Right cardiac atrium (tissue), 5 donors: ENCODE data around the gene LIF. TPM values are rescaled to one million over a fixed set of nuclear protein-coding genes. Genes with fewer than 3 reads are reported as not detected.

Experiments
- ATAC-seq, 2 donors: fragments of 200-7000 bp; cut with Tn5 transposase; one replicate each; pipeline versions ENCODE4 v1.8.0 to v1.9.1; 2020; ENCODE audit warnings: moderate library complexity in 2 of 2, mild to moderate bottlenecking in 1 of 2
- DNase-seq, 3 donors: peaks; one replicate each; pipeline ENCODE4 v3.0.0-alpha.2; 2020
- H3K27ac ChIP-seq: one replicate; pipeline ENCODE4 v1.5.1; 2013; ENCODE audit warnings: mild to moderate bottlenecking, low read length, control low read depth, moderate library complexity
- H3K27me3 ChIP-seq: one replicate; pipeline ENCODE4 v1.6.1; 2013; ENCODE audit not compliant: control insufficient read depth, insufficient read depth
- H3K4me1 ChIP-seq: one replicate; pipeline ENCODE4 v1.6.1; 2013; ENCODE audit warnings: low read length; ENCODE audit not compliant: control insufficient read depth, insufficient read depth
- H3K4me3 ChIP-seq: one replicate; pipeline ENCODE4 v1.5.1; 2013; ENCODE audit warnings: low read length, control low read depth
- H3K9me3 ChIP-seq: one replicate; pipeline ENCODE4 v1.6.1; 2013; ENCODE audit warnings: low read length; ENCODE audit not compliant: control insufficient read depth
- WGBS: extraction: QIAGEN DNeasy Blood & Tissue Kit; methylation state at CpG from one replicate; pipeline ENCODE4 v1.1.7; 2013; 5-methylcytosine and 5-hydroxymethylcytosine counted together
- intact Hi-C, 4 donors: fragments of 100-400 bp; cut with DNase I; formaldehyde crosslinking; loops; one replicate each; pipeline versions ENCODE4 v1.11.0 to v1.14.0; 2022 to 2023
- polyA plus RNA-seq: library from polyadenylated mRNA; stranded (reverse); fragments of 200-250 nt; gene quantifications from one replicate; pipeline ENCODE4 v1.2.3, GENCODE V29; 2013
- total RNA-seq, 4 donors: library from RNA; stranded (reverse); fragmentation: NEBNext Ultra II Directional; extraction: Animal tissue kit (Norgen Biotek cat#: 25700); gene quantifications; one replicate each; pipeline ENCODE4 v1.2.1, GENCODE V29; 2021
- donor health status: healthy with polysubstance abuse.
- donor health status: DM: no; HTN: yes; CAD: no.
- donor health status: DM: no; HTN: no; CAD: no.
- donor health status: DM: no; HTN: yes; CAD: no; lungs with severe emphysema.
- donor health status: DM: yes; HTN: yes; CAD: no.

Gene LIF
- total and polyA plus RNA-seq, 5 donors: 0.09 to 3.7 (median 0.54) TPM

- no peaks in the 10 kb centered on the region for H3K9me3 ChIP-seq
- H3K27ac ChIP-seq: no peak overlapping the region
- H3K4me1 ChIP-seq: peaks cover 4% of the 10 kb centered on the region
- 80% methylated on average over 16 of the region's 16 CpGs for WGBS
- ATAC-seq: no peak
- no peak for DNase-seq
- no peak overlapping the region for H3K4me3 ChIP-seq
- no peaks in the 10 kb centered on the region for H3K27me3 ChIP-seq
- intact Hi-C loops: no loop called here
These were observed 26.4 kb upstream of the LIF start for GRCh38 chr22:30272781-30273601.

DNA sequence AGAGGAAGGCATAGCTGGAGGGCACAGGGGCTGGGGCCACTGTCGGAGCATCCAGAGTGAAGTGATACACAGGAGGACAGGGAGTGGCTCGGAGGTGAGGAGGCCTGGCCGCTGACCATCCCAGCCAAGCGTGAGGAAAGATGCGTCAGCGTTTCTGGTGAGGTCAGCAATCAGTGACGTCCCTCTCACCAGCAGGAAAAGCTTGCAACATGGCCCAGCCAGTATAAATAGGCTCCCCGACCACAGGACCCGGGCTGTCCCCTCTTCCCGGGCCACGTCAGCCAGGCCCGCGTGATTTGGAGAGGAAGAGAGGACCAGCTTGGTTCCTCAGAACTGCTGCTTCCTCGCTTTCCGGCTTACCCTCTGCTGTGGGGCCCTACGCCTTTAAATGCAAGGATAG lies 24.3 kb upstream of the LIF start:
- 68% methylated on average over 16 of the region's 16 CpGs for WGBS

DNA sequence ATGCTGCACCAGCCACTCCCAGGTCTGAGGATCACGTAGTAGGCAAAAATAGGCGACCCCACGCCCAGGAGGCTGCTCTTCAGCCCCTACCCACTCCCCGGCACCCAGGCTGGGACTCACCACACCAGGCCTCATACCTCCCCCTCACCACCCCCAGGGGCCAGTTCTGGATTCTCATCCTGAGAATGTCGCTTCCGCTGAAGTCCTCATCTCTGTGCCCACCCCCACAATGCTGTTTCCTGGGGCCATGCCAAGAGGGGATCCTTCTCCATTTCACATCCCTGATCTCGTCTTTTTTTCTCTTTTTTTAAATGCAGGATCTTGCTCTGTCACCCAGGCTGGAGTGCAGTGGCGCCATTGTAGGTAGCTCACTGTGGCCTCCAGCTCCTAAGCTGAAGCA lies 21.8 kb upstream of the LIF start:
- 85% methylated on average over 8 of the region's 8 CpGs for whole genome bisulfite sequencing
- Histone ChIP-seq H3K4me3 (no peak overlapping the region), H3K27me3 (no peaks in the 10 kb centered on the region), H3K4me1 (no peaks in the 10 kb centered on the region), H3K27ac (no peak overlapping the region), H3K9me3 (no peaks in the 10 kb centered on the region)
- no peak for DNase-seq
- intact Hi-C loops: loop anchor here in 2 of 4 donors (10.0 kb wide), 2 partner anchors 116 to 216 kb away; partner anchors contain the start of gene RNF215 (in 1 of the 2)
- ATAC-seq: no peak

More for the DNA sequence above, 24.3 kb upstream of the LIF start:
- Histone ChIP-seq H3K27me3 (no peaks in the 10 kb centered on the region), H3K4me3 (no peak overlapping the region), H3K9me3 (no peaks in the 10 kb centered on the region), H3K4me1 (no peaks in the 10 kb centered on the region), H3K27ac (no peak overlapping the region)
- DNase-seq (peak; percentile 72 to 90 (median 83)), ATAC-seq (peak; percentile 61 to 80)
- intact Hi-C loops: no loop called here

DNA sequence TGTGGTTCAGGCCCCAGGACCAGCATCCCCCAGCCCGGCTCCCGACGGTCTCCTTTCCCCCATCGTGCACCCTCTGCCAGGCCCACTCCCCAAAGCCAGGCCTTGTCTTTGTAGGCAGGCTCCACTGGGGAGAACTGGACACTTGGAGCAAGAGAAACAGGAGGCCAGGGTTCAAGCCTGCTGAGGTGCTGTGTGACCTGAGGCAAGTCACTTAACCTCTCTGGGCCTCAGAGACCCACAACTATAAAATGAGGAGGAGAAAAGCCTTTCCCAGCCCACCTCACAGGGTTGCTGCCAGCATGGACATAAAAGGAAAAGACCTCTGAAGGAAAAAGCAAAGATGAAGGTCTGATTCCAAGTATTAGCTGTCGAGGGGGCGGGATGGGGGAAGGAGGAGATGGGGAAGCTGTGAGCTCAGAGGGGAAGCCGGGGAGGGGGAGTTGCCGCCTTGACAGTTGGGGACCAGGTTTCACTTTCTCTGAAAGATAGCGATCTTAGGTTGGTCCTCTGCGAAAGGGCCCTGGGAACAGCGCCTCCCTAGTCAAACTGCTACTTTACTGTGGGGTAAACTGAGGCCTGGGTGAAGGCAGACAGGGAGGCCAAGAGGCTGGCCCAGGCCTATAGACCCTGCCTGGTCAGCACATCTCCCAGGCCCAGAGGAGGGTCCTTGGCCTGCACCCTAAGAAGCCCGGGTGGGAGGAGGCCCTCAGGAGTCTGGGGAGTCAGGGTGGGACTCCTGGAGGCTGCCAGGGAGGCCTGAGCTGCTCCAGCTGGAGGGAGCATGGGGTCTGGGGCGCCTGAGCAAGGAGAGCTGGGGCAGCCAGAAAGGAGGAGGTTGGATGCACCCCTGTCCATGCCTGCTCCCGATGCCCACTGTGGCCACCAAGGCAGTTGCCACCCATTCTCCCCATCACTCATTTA lies 21.1 kb upstream of the LIF start:
- no peak overlapping the region for H3K4me3 ChIP-seq
- no peaks in the 10 kb centered on the region for H3K4me1 ChIP-seq
- intact Hi-C loops: loop anchor here in 2 of 4 donors (10.0 kb wide), 2 partner anchors 117 to 217 kb away; partner anchors contain the start of gene RNF215 (in 1 of the 2)
- ATAC-seq (no peak), DNase-seq (peak in 1 of 3 donors; percentile 59)
- no peak overlapping the region for H3K27ac ChIP-seq
- H3K9me3 ChIP-seq: no peaks in the 10 kb centered on the region
- no peaks in the 10 kb centered on the region for H3K27me3 ChIP-seq
- WGBS: 76% methylated on average over 14 of the region's 14 CpGs

GRCh38 chr22:30266445-30267381 lies 20.2 kb upstream of the LIF start, which contains the start of gene OSM:
OSM (minus strand) TSS chr22:30266851; CDS start chr22:30266799, 52 bp downstream.
- Histone ChIP-seq H3K4me3 (no peak within 1 kb of the TSS), H3K4me1 (no peaks in the 10 kb centered on the region), H3K27ac (no peak within 1 kb of the TSS), H3K27me3 (no peaks in the 10 kb centered on the region), H3K9me3 (no peaks in the 10 kb centered on the region)
- 66% methylated on average over 35 of the region's 35 CpGs for WGBS
- intact Hi-C loops: loop anchor here in 2 of 4 donors (10.0 kb wide), 2 partner anchors 118 to 218 kb away; partner anchors contain the start of gene RNF215 (in 1 of the 2)
- DNase-seq (peak in 2 of 3 donors; percentile 84 to 86), ATAC-seq (peak; percentile 12 to 27)

DNA sequence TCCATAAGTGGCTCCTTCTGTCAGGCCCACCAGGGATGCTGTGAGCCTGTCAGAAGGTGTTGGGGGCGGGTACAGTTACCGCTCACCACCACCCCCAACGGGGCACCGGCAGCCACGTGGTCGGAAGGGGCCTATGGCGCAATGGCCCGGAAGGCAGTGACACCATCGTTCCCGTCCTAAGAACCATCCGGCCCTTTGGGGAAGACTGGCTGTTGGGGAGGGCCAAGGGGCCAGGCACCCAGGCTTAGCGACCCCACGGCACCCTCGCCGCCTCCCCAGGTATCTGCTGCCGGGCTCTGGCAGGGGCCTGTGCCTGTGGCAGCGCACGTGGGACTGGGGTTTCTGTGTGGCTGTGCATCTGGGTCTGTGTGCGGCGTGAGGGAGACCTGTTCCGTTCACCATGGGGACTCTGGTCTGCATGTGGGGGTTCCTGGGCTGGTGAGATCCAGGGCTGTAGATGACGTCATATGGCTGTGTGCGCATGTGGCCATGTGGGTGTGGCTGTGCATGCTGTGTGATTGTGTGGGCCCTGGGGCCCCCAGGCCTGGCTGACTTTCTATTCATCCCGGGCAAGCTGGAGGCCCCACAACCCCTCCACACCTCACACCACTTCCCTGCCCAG lies 19.4 kb upstream of the LIF start:
- peak; percentile 59 to 85 (median 81) for DNase-seq
- H3K4me1 ChIP-seq: no peaks in the 10 kb centered on the region
- H3K27me3 ChIP-seq: no peaks in the 10 kb centered on the region
- no peak overlapping the region for H3K4me3 ChIP-seq
- intact Hi-C loops: loop anchor here in 2 of 4 donors (10.0 kb wide), 2 partner anchors 119 to 219 kb away; partner anchors contain the start of gene RNF215 (in 1 of the 2)
- ATAC-seq: peak; percentile 31 to 39
- 66% methylated on average over 24 of the region's 24 CpGs for WGBS
- H3K9me3 ChIP-seq: no peaks in the 10 kb centered on the region
- H3K27ac ChIP-seq: no peak overlapping the region

- Histone ChIP-seq H3K4me3 (no peak overlapping the region), H3K4me1 (no peaks in the 10 kb centered on the region), H3K27ac (no peak overlapping the region), H3K9me3 (no peaks in the 10 kb centered on the region), H3K27me3 (no peaks in the 10 kb centered on the region)
- WGBS: 90% methylated on average over 9 of the region's 9 CpGs
- DNase-seq (no peak), ATAC-seq (no peak)
- intact Hi-C loops: loop anchor here in 2 of 4 donors (10.0 kb wide), 2 partner anchors 120 to 220 kb away; partner anchors contain the start of gene RNF215 (in 1 of the 2)
These were observed 18.7 kb upstream of the LIF start for GRCh38 chr22:30265131-30265720.

- no peak overlapping the region for H3K4me3 ChIP-seq
- 88% methylated on average over 17 of the region's 17 CpGs for WGBS
- H3K27me3 ChIP-seq: no peaks in the 10 kb centered on the region
- no peak overlapping the region for H3K27ac ChIP-seq
- DNase-seq (no peak), ATAC-seq (no peak)
- intact Hi-C loops: loop anchor here (2.0 to 10.0 kb wide), 4 partner anchors 121 to 221 kb away; partner anchors contain the start of gene RNF215 (in 4 of the 4)
- H3K9me3 ChIP-seq: no peaks in the 10 kb centered on the region
- no peaks in the 10 kb centered on the region for H3K4me1 ChIP-seq
These were observed 17.3 kb upstream of the LIF start for GRCh38 chr22:30263883-30264282.

DNA sequence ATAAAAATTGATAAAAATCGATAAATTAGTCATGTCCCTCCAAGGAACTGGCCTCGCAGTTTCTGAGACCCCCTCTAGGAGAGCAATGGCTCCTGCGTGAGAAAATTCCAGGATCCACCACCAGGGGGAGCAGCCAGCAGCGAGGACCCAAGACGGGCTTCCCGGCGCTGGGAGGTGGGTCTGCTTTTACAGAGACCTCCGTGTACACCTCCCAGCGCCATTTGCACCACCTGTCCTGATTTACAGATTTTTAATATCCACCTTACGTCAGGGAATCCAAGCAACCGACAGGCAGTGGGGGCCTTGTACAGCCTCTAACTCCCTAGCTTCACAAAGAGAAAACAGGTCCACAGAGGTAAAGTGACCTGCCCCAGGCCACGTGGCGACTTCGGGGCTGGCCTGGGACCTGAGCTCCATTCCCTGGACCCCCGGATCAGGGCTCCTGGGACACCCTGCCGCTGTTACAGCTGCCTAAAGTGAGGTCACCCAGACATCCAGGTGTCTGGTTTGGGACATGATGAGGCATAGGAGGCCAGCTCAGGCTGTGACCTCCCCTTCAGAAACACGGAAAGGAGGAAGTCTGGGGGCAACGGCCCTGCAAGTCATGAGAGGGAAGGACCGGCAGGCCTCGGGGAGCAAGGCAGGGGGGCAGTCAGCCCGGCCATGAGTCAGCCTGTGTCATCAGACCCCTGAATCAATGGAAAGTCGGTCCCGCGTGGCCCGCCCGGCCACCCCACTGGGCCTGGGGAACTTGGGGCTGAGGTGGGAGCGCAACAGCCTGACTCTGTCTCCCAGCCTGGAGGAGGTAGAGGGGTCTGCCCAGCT lies 16.6 kb upstream of the LIF start:
- H3K4me1 ChIP-seq: no peaks in the 10 kb centered on the region
- H3K9me3 ChIP-seq: no peaks in the 10 kb centered on the region
- DNase-seq (peak; percentile 75 to 93 (median 88)), ATAC-seq (peak in 1 of 2 donors; percentile 56)
- intact Hi-C loops: loop anchor here (2.0 to 10.0 kb wide), 4 partner anchors 122 to 222 kb away; partner anchors contain the start of gene RNF215 (in 4 of the 4)
- no peak overlapping the region for H3K27ac ChIP-seq
- 29% methylated on average over 27 of the region's 27 CpGs for WGBS
- no peaks in the 10 kb centered on the region for H3K27me3 ChIP-seq
- H3K4me3 ChIP-seq: no peak overlapping the region
